ENCODE data around the gene MICAL3.

The MICAL3 gene

GRCh38 chr22:17816649-17817048, 207.7 kb downstream of the MICAL3 start:
- DNase-seq (ENCODE audit: low read depth in 2 of 2) = no peak

- no peak for DNase-seq (ENCODE audit: low read depth in 2 of 2)
These were observed 208.6 kb downstream of the MICAL3 start for GRCh38 chr22:17815703-17816254.

GRCh38 chr22:17814830-17815229, 209.5 kb downstream of the MICAL3 start:
- DNase-seq (ENCODE audit: low read depth in 2 of 2) = no peak

GRCh38 chr22:17814084-17814483, 210.3 kb downstream of the MICAL3 start:
- no peak for DNase-seq (ENCODE audit: low read depth in 2 of 2)

- DNase-seq (ENCODE audit: low read depth in 2 of 2) = no peak
These were observed 213.2 kb downstream of the MICAL3 start for GRCh38 chr22:17811119-17811518.

GRCh38 chr22:17810570-17811116, 213.7 kb downstream of the MICAL3 start:
- DNase-seq (ENCODE audit: low read depth in 2 of 2) = no peak

GRCh38 chr22:17808693-17809403, 215.5 kb downstream of the MICAL3 start:
- DNase-seq (ENCODE audit: low read depth in 2 of 2) = no peak

- DNase-seq (ENCODE audit: low read depth in 2 of 2) = no peak
These were observed 216.6 kb downstream of the MICAL3 start for GRCh38 chr22:17807578-17808410.

- DNase-seq (ENCODE audit: low read depth in 2 of 2) = no peak
These were observed 217.3 kb downstream of the MICAL3 start for GRCh38 chr22:17807086-17807485.

GRCh38 chr22:17806437-17806836, 217.9 kb downstream of the MICAL3 start:
- no peak for DNase-seq (ENCODE audit: low read depth in 2 of 2)

GRCh38 chr22:17804331-17805080, 219.9 kb downstream of the MICAL3 start:
- DNase-seq (ENCODE audit: low read depth in 2 of 2) = no peak

GRCh38 chr22:17803609-17804270, 220.6 kb downstream of the MICAL3 start:
- DNase-seq (ENCODE audit: low read depth in 2 of 2) = no peak

- DNase-seq (ENCODE audit: low read depth in 2 of 2) = no peak
These were observed 221.5 kb downstream of the MICAL3 start for GRCh38 chr22:17802822-17803221.

GRCh38 chr22:17802411-17802810, 221.9 kb downstream of the MICAL3 start:
- no peak for DNase-seq (ENCODE audit: low read depth in 2 of 2)

GRCh38 chr22:17797721-17798559, 226.4 kb downstream of the MICAL3 start:
- DNase-seq (ENCODE audit: low read depth in 2 of 2) = no peak

- no peak for DNase-seq (ENCODE audit: low read depth in 2 of 2)
These were observed 227.7 kb downstream of the MICAL3 start for GRCh38 chr22:17796695-17797094.

- DNase-seq (ENCODE audit: low read depth in 2 of 2) = no peak
These were observed 228.5 kb downstream of the MICAL3 start for GRCh38 chr22:17795661-17796548.

- DNase-seq (ENCODE audit: low read depth in 2 of 2) = no peak
These were observed 229.4 kb downstream of the MICAL3 start for GRCh38 chr22:17794726-17795542.

Measured in stimulated activated CD4-positive, alpha-beta T cell treated with anti-CD3 and anti-CD28 coated beads, Interleukin-1b, Interleukin-23, amount 100 ng/mL, for 1 hour (primary cell).